ENCODE data around the gene CPNE5. TPM values are rescaled to one million over a fixed set of nuclear protein-coding genes. Genes with fewer than 3 reads are reported as not detected.

Gene CPNE5
- total and polyA plus RNA-seq, 4 experiments from 2014 or later, result 0.47 to 2.7 (median 1.3) TPM

GRCh38 chr6:36867471-36868224 lies 28.4 kb upstream of the CPNE5 start:
- H3K4me3 ChIP-seq (ENCODE audit: low read length in 2 of 2), result no peak overlapping the region
- no peak for DNase-seq
- Mint-ChIP-seq H3K9me3 (no peaks in the 10 kb centered on the region), H3K27ac (peak overlapping the region in 3 of 7 donors; percentile 1 to 71 (median 43)), H3K27me3 (no peaks in the 10 kb centered on the region), H3K36me3 (peaks cover 66 to 67% of the 10 kb centered on the region in 2 donors), H3K4me3 (peak overlapping the region in 1 of 8 donors; percentile 5), H3K4me1 (peaks cover 35 to 63% (median 38%) of the 10 kb centered on the region in 4 donors)
- H3K4me1 ChIP-seq (ENCODE audit: insufficient read depth, low read length), result peaks cover 17% of the 10 kb centered on the region
- no peaks in the 10 kb centered on the region for H3K27me3 ChIP-seq (ENCODE audit: insufficient read depth, low read length)
- ChIA-PET CTCF (ENCODE audit: partially characterized antibody) (interaction anchor here (0.6 to 4.1 kb wide), 3 partner anchors 15 to 20 kb away, joined by 3 to 20 read pairs (median 3); no protein-coding TSS in a partner anchor), POLR2A (ENCODE audit: partially characterized antibody) (no interaction called here)
- intact Hi-C loops (cut with micrococcal nuclease), result no loop called here
- no peak overlapping the region for H3K27ac ChIP-seq (ENCODE audit: low read depth, low read length)
- H3K9me3 ChIP-seq (ENCODE audit: control insufficient read depth in 1 of 2, low read length in 2 of 2), result no peaks in the 10 kb centered on the region
- H3K36me3 ChIP-seq (ENCODE audit: insufficient read depth, low read length), result peaks cover 4% of the 10 kb centered on the region

DNA sequence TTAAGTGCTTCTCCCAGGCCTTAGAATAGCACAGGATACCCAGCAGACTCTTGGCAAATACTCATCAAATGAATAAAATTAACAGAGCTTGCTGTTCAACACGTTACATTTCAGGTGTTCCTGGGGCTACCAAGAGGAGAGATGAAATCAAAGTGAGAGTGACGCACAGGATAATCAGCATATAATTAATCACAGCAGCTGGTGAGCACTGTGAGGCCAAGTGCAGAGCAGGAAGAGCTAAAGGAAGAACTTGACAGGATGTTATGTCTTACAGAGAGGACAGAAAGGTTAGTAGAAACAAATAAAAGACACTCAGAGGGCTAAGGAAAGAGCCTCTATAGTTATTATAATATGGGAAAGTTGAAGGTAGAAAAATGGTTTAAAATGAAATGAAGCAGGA lies 26.6 kb upstream of the CPNE5 start:
- H3K27ac ChIP-seq (ENCODE audit: low read depth, low read length), result no peak overlapping the region
- Mint-ChIP-seq H3K4me3 (peak overlapping the region in 1 of 8 donors; percentile 66), H3K4me1 (peaks cover 30 to 60% (median 38%) of the 10 kb centered on the region in 4 donors), H3K9me3 (no peaks in the 10 kb centered on the region), H3K27ac (peak overlapping the region in 4 of 7 donors; percentile 20 to 85 (median 50)), H3K27me3 (no peaks in the 10 kb centered on the region), H3K36me3 (peaks cover 65 to 72% of the 10 kb centered on the region in 2 donors)
- ChIA-PET POLR2A (ENCODE audit: partially characterized antibody) (interaction anchor here (1.0 to 5.1 kb wide), 2 partner anchors 9 to 20 kb away, joined by 3 to 22 read pairs; partner anchors contain the start of genes C6orf89 and PPIL1), CTCF (ENCODE audit: partially characterized antibody) (interaction anchor here (1.9 to 4.1 kb wide), 3 partner anchors 9 to 98 kb away, joined by 4 to 20 read pairs (median 9); partner anchors contain the start of gene PPIL1)
- peaks cover 6% of the 10 kb centered on the region for H3K36me3 ChIP-seq (ENCODE audit: insufficient read depth, low read length)
- H3K4me1 ChIP-seq (ENCODE audit: insufficient read depth, low read length), result peaks cover 16% of the 10 kb centered on the region
- DNase-seq, result peak in 2 of 5 donors; percentile 15 to 20
- H3K4me3 ChIP-seq (ENCODE audit: low read length in 2 of 2), result no peak overlapping the region
- no peaks in the 10 kb centered on the region for H3K27me3 ChIP-seq (ENCODE audit: insufficient read depth, low read length)
- H3K9me3 ChIP-seq (ENCODE audit: control insufficient read depth in 1 of 2, low read length in 2 of 2), result no peaks in the 10 kb centered on the region
- intact Hi-C loops (cut with micrococcal nuclease), result no loop called here

DNA sequence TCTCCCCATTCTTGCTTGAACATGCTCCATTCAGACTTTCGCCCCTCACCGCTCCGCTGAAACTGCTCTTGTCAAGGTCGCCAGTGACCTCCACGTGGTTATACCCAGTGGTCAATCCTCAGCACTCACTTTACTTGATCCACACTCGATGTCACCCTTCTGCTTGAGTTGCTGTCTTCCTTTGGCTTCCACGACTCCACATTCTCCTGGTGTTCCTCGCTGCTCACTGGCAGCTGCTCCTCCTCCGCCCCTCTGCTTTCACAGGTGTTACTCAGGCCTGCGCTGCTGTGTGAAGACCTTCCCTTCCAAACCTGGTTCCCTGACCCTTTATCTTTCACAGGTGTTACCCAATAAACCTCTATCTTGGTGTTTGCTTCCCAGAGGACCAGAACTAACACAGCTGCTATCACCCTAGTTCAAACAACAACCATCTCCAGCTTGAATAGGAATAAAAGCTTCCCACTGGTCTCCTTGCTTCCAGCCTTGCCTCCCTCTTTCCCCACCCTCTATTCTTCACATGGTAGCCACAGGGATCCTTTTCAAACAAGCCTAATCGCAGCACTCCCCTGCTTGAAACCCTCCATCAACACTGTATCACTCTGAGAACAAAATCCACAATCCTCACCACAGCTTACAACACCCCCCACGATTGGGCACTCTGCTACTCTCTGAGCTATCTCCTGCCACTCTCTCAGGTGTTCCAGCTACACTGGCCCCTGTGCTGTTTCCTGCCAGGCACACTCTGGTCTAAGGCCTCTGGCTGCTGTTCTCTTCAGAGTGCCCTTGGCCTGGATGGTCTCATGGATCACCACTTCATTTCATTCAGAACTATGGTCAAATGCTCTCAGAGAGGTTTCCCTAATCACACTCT lies 24.7 kb upstream of the CPNE5 start:
- no peak overlapping the region for H3K4me3 ChIP-seq (ENCODE audit: low read length in 2 of 2)
- ChIA-PET CTCF (ENCODE audit: partially characterized antibody) (interaction anchor here (1.3 to 4.1 kb wide), 4 partner anchors 10 to 346 kb away, joined by 3 to 20 read pairs (median 6); partner anchors contain the start of gene PPIL1), POLR2A (ENCODE audit: partially characterized antibody) (interaction anchor here (5.1 kb wide), 1 partner anchor 11 kb away, joined by 22 read pairs; the partner anchor contains the start of gene PPIL1)
- H3K27ac ChIP-seq (ENCODE audit: low read depth, low read length), result no peak overlapping the region
- no peaks in the 10 kb centered on the region for H3K27me3 Mint-ChIP-seq
- intact Hi-C loops (cut with micrococcal nuclease), result no loop called here
- H3K36me3 Mint-ChIP-seq, result peaks cover 53 to 66% of the 10 kb centered on the region in 2 donors
- peaks cover 6% of the 10 kb centered on the region for H3K36me3 ChIP-seq (ENCODE audit: insufficient read depth, low read length)
- no peaks in the 10 kb centered on the region for H3K9me3 ChIP-seq (ENCODE audit: control insufficient read depth in 1 of 2, low read length in 2 of 2)
- H3K4me3 Mint-ChIP-seq, result no peak overlapping the region
- DNase-seq, result no peak
- no peaks in the 10 kb centered on the region for H3K27me3 ChIP-seq (ENCODE audit: insufficient read depth, low read length)
- H3K4me1 ChIP-seq (ENCODE audit: insufficient read depth, low read length), result peaks cover 16% of the 10 kb centered on the region
- H3K27ac Mint-ChIP-seq, result peak overlapping the region in 3 of 7 donors; percentile 7 to 61 (median 9)
- no peaks in the 10 kb centered on the region for H3K9me3 Mint-ChIP-seq
- peaks cover 29 to 53% (median 32%) of the 10 kb centered on the region in 4 donors for H3K4me1 Mint-ChIP-seq

DNA sequence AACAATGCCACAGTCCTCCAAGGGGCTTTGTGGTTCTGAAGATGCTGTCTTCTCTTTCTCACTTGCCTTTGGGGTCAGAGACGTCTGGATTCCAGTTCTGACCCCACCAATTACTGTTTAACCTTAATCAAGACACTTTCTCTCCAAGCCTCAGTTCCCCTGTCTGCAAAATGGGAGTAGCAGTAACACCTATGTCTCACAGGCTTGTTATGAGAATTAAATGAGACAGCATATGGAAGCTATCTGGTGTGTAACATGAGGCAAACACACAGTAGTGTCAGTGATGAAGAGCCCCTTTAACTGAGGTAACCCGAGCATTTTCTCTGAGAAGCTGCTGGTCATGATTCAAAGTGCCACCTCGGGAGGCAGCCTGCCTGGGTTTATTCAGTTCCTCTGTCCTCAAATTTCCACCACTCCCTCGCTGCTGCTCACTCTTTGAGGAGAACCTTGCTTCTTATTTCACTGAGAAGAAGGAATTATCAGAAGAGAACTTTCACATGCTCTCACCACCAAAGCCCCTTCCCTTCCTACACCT lies 23.7 kb upstream of the CPNE5 start:
- H3K27ac ChIP-seq (ENCODE audit: low read depth, low read length), result no peak overlapping the region
- no peak for DNase-seq
- POLR2A ChIA-PET (ENCODE audit: partially characterized antibody), result interaction anchor here (5.1 kb wide), 1 partner anchor 12 kb away, joined by 22 read pairs; the partner anchor contains the start of gene PPIL1
- no peaks in the 10 kb centered on the region for H3K9me3 ChIP-seq (ENCODE audit: control insufficient read depth in 1 of 2, low read length in 2 of 2)
- H3K27me3 Mint-ChIP-seq, result no peaks in the 10 kb centered on the region
- H3K4me3 Mint-ChIP-seq, result no peak overlapping the region
- peaks cover 25 to 49% (median 30%) of the 10 kb centered on the region in 4 donors for H3K4me1 Mint-ChIP-seq
- peaks cover 16% of the 10 kb centered on the region for H3K4me1 ChIP-seq (ENCODE audit: insufficient read depth, low read length)
- H3K36me3 Mint-ChIP-seq, result peaks cover 48 to 66% of the 10 kb centered on the region in 2 donors
- CTCF ChIA-PET (ENCODE audit: partially characterized antibody), result interaction anchor here (0.9 to 1.7 kb wide), 3 partner anchors 11 to 347 kb away, joined by 3 to 4 read pairs (median 3); no protein-coding TSS in a partner anchor
- peak overlapping the region in 2 of 7 donors; percentile 36 to 69 for H3K27ac Mint-ChIP-seq
- H3K4me3 ChIP-seq (ENCODE audit: low read length in 2 of 2), result no peak overlapping the region
- no peaks in the 10 kb centered on the region for H3K27me3 ChIP-seq (ENCODE audit: insufficient read depth, low read length)
- no peaks in the 10 kb centered on the region for H3K9me3 Mint-ChIP-seq
- peaks cover 6% of the 10 kb centered on the region for H3K36me3 ChIP-seq (ENCODE audit: insufficient read depth, low read length)
- intact Hi-C loops (cut with micrococcal nuclease), result no loop called here

GRCh38 chr6:36862164-36862847 lies 23.1 kb upstream of the CPNE5 start:
- H3K36me3 Mint-ChIP-seq, result peaks cover 45 to 60% of the 10 kb centered on the region in 2 donors
- CTCF ChIA-PET (ENCODE audit: partially characterized antibody), result interaction anchor here (0.9 to 1.7 kb wide), 3 partner anchors 11 to 348 kb away, joined by 3 to 4 read pairs (median 3); no protein-coding TSS in a partner anchor
- no peak overlapping the region for H3K4me3 ChIP-seq (ENCODE audit: low read length in 2 of 2)
- peaks cover 16% of the 10 kb centered on the region for H3K4me1 ChIP-seq (ENCODE audit: insufficient read depth, low read length)
- no peaks in the 10 kb centered on the region for H3K9me3 Mint-ChIP-seq
- H3K27me3 Mint-ChIP-seq, result no peaks in the 10 kb centered on the region
- H3K36me3 ChIP-seq (ENCODE audit: insufficient read depth, low read length), result peaks cover 6% of the 10 kb centered on the region
- DNase-seq, result no peak
- intact Hi-C loops (cut with micrococcal nuclease), result no loop called here
- no peaks in the 10 kb centered on the region for H3K9me3 ChIP-seq (ENCODE audit: control insufficient read depth in 1 of 2, low read length in 2 of 2)
- H3K27me3 ChIP-seq (ENCODE audit: insufficient read depth, low read length), result no peaks in the 10 kb centered on the region
- peaks cover 20 to 43% (median 25%) of the 10 kb centered on the region in 4 donors for H3K4me1 Mint-ChIP-seq
- POLR2A ChIA-PET (ENCODE audit: partially characterized antibody), result interaction anchor here (5.1 kb wide), 1 partner anchor 12 kb away, joined by 22 read pairs; the partner anchor contains the start of gene PPIL1
- peak overlapping the region in 3 of 7 donors; percentile 6 to 53 (median 25) for H3K27ac Mint-ChIP-seq
- H3K4me3 Mint-ChIP-seq, result no peak overlapping the region
- H3K27ac ChIP-seq (ENCODE audit: low read depth, low read length), result no peak overlapping the region

DNA sequence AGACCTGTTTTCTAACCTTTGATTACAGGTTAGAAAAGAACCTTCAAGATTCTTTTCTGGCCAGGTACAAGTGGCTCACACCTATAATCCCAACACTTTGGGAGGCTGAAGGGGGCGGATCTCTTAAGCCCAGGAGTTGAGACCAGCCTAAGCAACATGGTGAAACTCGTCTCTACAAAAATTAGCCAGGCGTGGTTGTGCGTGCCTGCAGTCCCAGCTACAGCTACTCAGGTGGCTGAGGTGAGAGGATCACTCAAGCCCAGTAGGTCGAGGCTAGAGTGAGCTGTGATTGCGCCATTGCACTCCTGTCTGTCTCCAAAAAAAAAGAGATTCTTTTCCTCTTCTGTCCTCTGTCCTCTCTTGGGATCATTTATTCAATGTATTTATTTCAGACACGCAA lies 20.9 kb upstream of the CPNE5 start:
- no peaks in the 10 kb centered on the region for H3K27me3 ChIP-seq (ENCODE audit: insufficient read depth, low read length)
- no peaks in the 10 kb centered on the region for H3K4me1 ChIP-seq (ENCODE audit: insufficient read depth, low read length)
- Mint-ChIP-seq H3K36me3 (peaks cover 48 to 63% of the 10 kb centered on the region in 2 donors), H3K27me3 (no peaks in the 10 kb centered on the region), H3K4me1 (peaks cover 11 to 23% (median 14%) of the 10 kb centered on the region in 4 donors), H3K4me3 (no peak overlapping the region), H3K27ac (no peak overlapping the region), H3K9me3 (no peaks in the 10 kb centered on the region)
- H3K4me3 ChIP-seq (ENCODE audit: low read length in 2 of 2), result no peak overlapping the region
- no peak overlapping the region for H3K27ac ChIP-seq (ENCODE audit: low read depth, low read length)
- ChIA-PET POLR2A (ENCODE audit: partially characterized antibody) (no interaction called here), CTCF (ENCODE audit: partially characterized antibody) (interaction anchor here (0.6 to 1.0 kb wide), 5 partner anchors 10 to 845 kb away, joined by 3 to 4 read pairs (median 3); partner anchors contain the start of gene C6orf89)
- H3K36me3 ChIP-seq (ENCODE audit: insufficient read depth, low read length), result peaks cover 21% of the 10 kb centered on the region
- H3K9me3 ChIP-seq (ENCODE audit: control insufficient read depth in 1 of 2, low read length in 2 of 2), result no peaks in the 10 kb centered on the region
- intact Hi-C loops (cut with micrococcal nuclease), result no loop called here
- no peak for DNase-seq
